ENCODE results near the gene MEF2A.

DNA sequence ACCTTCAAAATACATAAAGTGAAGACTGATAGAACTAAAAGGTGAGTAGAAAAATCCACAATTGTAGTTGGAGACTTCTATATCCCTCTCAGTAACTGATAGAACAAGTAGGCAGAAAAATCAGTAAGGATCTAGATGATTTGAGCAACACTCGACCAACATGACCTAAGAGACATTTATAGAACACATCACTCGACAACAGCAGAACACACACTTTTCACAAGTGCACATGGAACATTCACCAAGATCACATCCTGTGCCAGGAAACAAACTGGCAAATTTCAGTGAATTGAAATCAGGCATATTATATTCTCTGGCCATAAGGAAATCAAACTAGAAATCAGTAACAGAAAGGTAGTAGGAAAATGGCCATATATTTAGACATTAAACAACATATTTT lies 130.3 kb downstream of the MEF2A start:
- no peak for TF ChIP-seq CTCF (IDR thresholded peaks at IDR 0.05; ENCODE audit: borderline replicate concordance, extremely low read depth, low read length, poor library complexity, severe bottlenecking)
- TF ChIP-seq EZH2 (IDR thresholded peaks at IDR 0.05; ENCODE audit: borderline replicate concordance, low read depth, low read length, severe bottlenecking): no peak
